ENCODE data around the gene RPS10. TPM values are rescaled to one million over a fixed set of nuclear protein-coding genes. Genes with fewer than 3 reads are reported as not detected.

The RPS10 gene
- total and polyA plus RNA-seq, 2 experiments from 2014 or later = 1,755 to 2,175 TPM

DNA sequence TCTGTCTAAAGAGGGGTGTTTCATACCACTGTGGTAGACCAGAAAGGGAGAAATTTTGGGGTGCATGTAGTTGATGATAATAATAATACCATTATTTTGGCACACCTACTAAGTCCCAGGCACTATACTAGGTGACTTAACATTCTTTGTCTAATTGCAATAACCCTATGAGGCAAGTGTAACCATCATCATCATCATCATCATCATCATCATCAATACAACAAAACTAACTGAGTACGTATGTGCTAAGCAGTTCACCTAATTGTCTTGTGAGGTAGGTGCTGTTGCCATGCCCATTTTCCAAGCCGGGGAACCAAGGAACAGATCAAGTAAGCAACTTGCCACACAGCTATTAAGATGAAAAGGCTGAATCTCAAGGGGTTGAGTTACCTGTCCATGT, 37.4 kb upstream of the RPS10 start:
- H4K20me1 ChIP-seq (replicated peaks; ENCODE audit: insufficient read depth) = no peaks in the 10 kb centered on the region
- no peak overlapping the region for H3K4me2 ChIP-seq
- DNase-seq (ENCODE audit: low spot score) (no peak), ATAC-seq (no peak)
- TF ChIP-seq JUNB (IDR thresholded peaks at IDR 0.05; ENCODE audit: unreplicated experiment) (no peak), POLR2AphosphoS5 (IDR thresholded peaks at IDR 0.05; ENCODE audit: low read depth) (no peak), EZH2 (IDR thresholded peaks at IDR 0.05; ENCODE audit: low read depth, unreplicated experiment) (no peak), EZH2phosphoT487 (IDR thresholded peaks at IDR 0.05; ENCODE audit: unreplicated experiment) (no peak), CREB1 (CRISPR knock-in tag; IDR thresholded peaks at IDR 0.05; ENCODE audit: low read depth) (no peak), STAT1 (IDR thresholded peaks at IDR 0.05; ENCODE audit: unreplicated experiment) (no peak), ZNF331 (CRISPR knock-in tag; IDR thresholded peaks at IDR 0.05; ENCODE audit: low read depth) (no peak), NANOG (IDR thresholded peaks at IDR 0.05; ENCODE audit: borderline replicate concordance) (no peak), ZNF114 (CRISPR knock-in tag; IDR thresholded peaks at IDR 0.05) (no peak)
- TF ChIP-seq, protein P1, sequence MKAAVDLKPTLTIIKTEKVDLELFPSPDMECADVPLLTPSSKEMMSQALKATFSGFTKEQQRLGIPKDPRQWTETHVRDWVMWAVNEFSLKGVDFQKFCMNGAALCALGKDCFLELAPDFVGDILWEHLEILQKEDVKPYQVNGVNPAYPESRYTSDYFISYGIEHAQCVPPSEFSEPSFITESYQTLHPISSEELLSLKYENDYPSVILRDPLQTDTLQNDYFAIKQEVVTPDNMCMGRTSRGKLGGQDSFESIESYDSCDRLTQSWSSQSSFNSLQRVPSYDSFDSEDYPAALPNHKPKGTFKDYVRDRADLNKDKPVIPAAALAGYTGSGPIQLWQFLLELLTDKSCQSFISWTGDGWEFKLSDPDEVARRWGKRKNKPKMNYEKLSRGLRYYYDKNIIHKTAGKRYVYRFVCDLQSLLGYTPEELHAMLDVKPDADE (IDR thresholded peaks at IDR 0.05) = no peak
- TF ChIP-seq, protein P2, sequence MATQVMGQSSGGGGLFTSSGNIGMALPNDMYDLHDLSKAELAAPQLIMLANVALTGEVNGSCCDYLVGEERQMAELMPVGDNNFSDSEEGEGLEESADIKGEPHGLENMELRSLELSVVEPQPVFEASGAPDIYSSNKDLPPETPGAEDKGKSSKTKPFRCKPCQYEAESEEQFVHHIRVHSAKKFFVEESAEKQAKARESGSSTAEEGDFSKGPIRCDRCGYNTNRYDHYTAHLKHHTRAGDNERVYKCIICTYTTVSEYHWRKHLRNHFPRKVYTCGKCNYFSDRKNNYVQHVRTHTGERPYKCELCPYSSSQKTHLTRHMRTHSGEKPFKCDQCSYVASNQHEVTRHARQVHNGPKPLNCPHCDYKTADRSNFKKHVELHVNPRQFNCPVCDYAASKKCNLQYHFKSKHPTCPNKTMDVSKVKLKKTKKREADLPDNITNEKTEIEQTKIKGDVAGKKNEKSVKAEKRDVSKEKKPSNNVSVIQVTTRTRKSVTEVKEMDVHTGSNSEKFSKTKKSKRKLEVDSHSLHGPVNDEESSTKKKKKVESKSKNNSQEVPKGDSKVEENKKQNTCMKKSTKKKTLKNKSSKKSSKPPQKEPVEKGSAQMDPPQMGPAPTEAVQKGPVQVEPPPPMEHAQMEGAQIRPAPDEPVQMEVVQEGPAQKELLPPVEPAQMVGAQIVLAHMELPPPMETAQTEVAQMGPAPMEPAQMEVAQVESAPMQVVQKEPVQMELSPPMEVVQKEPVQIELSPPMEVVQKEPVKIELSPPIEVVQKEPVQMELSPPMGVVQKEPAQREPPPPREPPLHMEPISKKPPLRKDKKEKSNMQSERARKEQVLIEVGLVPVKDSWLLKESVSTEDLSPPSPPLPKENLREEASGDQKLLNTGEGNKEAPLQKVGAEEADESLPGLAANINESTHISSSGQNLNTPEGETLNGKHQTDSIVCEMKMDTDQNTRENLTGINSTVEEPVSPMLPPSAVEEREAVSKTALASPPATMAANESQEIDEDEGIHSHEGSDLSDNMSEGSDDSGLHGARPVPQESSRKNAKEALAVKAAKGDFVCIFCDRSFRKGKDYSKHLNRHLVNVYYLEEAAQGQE (IDR thresholded peaks at IDR 0.05; ENCODE audit: unreplicated experiment) = no peak
- TF ChIP-seq, protein P3, sequence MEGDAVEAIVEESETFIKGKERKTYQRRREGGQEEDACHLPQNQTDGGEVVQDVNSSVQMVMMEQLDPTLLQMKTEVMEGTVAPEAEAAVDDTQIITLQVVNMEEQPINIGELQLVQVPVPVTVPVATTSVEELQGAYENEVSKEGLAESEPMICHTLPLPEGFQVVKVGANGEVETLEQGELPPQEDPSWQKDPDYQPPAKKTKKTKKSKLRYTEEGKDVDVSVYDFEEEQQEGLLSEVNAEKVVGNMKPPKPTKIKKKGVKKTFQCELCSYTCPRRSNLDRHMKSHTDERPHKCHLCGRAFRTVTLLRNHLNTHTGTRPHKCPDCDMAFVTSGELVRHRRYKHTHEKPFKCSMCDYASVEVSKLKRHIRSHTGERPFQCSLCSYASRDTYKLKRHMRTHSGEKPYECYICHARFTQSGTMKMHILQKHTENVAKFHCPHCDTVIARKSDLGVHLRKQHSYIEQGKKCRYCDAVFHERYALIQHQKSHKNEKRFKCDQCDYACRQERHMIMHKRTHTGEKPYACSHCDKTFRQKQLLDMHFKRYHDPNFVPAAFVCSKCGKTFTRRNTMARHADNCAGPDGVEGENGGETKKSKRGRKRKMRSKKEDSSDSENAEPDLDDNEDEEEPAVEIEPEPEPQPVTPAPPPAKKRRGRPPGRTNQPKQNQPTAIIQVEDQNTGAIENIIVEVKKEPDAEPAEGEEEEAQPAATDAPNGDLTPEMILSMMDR (conservative IDR thresholded peaks at IDR 0.05; ENCODE audit: low read depth in 2 of 2) = no peak
- TF ChIP-seq, protein P4, sequence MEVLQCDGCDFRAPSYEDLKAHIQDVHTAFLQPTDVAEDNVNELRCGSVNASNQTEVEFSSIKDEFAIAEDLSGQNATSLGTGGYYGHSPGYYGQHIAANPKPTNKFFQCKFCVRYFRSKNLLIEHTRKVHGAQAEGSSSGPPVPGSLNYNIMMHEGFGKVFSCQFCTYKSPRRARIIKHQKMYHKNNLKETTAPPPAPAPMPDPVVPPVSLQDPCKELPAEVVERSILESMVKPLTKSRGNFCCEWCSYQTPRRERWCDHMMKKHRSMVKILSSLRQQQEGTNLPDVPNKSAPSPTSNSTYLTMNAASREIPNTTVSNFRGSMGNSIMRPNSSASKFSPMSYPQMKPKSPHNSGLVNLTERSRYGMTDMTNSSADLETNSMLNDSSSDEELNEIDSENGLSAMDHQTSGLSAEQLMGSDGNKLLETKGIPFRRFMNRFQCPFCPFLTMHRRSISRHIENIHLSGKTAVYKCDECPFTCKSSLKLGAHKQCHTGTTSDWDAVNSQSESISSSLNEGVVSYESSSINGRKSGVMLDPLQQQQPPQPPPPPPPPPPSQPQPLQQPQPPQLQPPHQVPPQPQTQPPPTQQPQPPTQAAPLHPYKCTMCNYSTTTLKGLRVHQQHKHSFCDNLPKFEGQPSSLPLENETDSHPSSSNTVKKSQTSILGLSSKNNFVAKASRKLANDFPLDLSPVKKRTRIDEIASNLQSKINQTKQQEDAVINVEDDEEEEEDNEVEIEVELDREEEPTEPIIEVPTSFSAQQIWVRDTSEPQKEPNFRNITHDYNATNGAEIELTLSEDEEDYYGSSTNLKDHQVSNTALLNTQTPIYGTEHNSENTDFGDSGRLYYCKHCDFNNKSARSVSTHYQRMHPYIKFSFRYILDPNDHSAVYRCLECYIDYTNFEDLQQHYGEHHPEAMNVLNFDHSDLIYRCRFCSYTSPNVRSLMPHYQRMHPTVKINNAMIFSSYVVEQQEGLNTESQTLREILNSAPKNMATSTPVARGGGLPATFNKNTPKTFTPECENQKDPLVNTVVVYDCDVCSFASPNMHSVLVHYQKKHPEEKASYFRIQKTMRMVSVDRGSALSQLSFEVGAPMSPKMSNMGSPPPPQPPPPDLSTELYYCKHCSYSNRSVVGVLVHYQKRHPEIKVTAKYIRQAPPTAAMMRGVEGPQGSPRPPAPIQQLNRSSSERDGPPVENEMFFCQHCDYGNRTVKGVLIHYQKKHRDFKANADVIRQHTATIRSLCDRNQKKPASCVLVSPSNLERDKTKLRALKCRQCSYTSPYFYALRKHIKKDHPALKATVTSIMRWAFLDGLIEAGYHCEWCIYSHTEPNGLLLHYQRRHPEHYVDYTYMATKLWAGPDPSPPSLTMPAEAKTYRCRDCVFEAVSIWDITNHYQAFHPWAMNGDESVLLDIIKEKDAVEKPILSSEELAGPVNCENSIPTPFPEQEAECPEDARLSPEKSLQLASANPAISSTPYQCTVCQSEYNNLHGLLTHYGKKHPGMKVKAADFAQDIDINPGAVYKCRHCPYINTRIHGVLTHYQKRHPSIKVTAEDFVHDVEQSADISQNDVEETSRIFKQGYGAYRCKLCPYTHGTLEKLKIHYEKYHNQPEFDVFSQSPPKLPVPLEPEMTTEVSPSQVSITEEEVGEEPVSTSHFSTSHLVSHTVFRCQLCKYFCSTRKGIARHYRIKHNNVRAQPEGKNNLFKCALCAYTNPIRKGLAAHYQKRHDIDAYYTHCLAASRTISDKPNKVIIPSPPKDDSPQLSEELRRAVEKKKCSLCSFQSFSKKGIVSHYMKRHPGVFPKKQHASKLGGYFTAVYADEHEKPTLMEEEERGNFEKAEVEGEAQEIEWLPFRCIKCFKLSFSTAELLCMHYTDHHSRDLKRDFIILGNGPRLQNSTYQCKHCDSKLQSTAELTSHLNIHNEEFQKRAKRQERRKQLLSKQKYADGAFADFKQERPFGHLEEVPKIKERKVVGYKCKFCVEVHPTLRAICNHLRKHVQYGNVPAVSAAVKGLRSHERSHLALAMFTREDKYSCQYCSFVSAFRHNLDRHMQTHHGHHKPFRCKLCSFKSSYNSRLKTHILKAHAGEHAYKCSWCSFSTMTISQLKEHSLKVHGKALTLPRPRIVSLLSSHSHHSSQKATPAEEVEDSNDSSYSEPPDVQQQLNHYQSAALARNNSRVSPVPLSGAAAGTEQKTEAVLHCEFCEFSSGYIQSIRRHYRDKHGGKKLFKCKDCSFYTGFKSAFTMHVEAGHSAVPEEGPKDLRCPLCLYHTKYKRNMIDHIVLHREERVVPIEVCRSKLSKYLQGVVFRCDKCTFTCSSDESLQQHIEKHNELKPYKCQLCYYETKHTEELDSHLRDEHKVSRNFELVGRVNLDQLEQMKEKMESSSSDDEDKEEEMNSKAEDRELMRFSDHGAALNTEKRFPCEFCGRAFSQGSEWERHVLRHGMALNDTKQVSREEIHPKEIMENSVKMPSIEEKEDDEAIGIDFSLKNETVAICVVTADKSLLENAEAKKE (CRISPR knock-in tag; IDR thresholded peaks at IDR 0.05) = no peak
- no peaks in the 10 kb centered on the region for H3K36me3 ChIP-seq (ENCODE audit: insufficient read depth)
- H3K4me3 ChIP-seq = no peak overlapping the region
- H3K27ac ChIP-seq (ENCODE audit: low read depth) = no peak overlapping the region
- H2AFZ ChIP-seq = no peak overlapping the region
- H3K79me2 ChIP-seq (replicated peaks; ENCODE audit: insufficient read depth) = no peaks in the 10 kb centered on the region
- Mint-ChIP-seq H3K27me3 (ENCODE audit: insufficient read depth, low read depth, poor library complexity) (peaks cover 19% of the 10 kb centered on the region), H3K4me3 (no peak overlapping the region), H3K36me3 (ENCODE audit: low read depth) (no peaks in the 10 kb centered on the region; the same call in 2 of the 3 replicates), H3K4me1 (peaks cover 21% of the 10 kb centered on the region), H3K9me3 (no peaks in the 10 kb centered on the region), H3K27ac (no peak overlapping the region)
- H3K27me3 ChIP-seq (ENCODE audit: insufficient read depth) = peaks cover 7% of the 10 kb centered on the region; the same call in 1 of the 2 replicates
- peaks cover 14% of the 10 kb centered on the region; the same call in 1 of the 2 replicates for H3K4me1 ChIP-seq (ENCODE audit: insufficient read depth)
- H3F3A ChIP-seq (replicated peaks; ENCODE audit: low read depth) = no peaks in the 10 kb centered on the region; the same call in 1 of the 2 replicates
- H3K9me2 ChIP-seq (ENCODE audit: insufficient read depth) = no peaks in the 10 kb centered on the region

Data from GM23338 (cell line).